HG03521 (cell line): ENCODE data around the gene PRDM8.

Source experiments
- ATAC-seq: cut with Tn5 transposase; IDR thresholded peaks from one replicate; pipeline ENCODE4 v1.9.1; 2021; ENCODE audit warnings: mild to moderate bottlenecking, moderate library complexity; ENCODE audit not compliant: unreplicated experiment

Gene PRDM8

GRCh38 chr4:80199947-80200346 is 2.6 kb downstream of the PRDM8 start:
- ATAC-seq: no peak

GRCh38 chr4:80201252-80202151 is 4.2 kb downstream of the PRDM8 start:
- ATAC-seq: peak; percentile 7

GRCh38 chr4:80202190-80202711 is 4.9 kb downstream of the PRDM8 start:
- ATAC-seq: peak; percentile 65

GRCh38 chr4:80202741-80203553 is 5.6 kb downstream of the PRDM8 start:
- ATAC-seq: peak; percentile 44

DNA sequence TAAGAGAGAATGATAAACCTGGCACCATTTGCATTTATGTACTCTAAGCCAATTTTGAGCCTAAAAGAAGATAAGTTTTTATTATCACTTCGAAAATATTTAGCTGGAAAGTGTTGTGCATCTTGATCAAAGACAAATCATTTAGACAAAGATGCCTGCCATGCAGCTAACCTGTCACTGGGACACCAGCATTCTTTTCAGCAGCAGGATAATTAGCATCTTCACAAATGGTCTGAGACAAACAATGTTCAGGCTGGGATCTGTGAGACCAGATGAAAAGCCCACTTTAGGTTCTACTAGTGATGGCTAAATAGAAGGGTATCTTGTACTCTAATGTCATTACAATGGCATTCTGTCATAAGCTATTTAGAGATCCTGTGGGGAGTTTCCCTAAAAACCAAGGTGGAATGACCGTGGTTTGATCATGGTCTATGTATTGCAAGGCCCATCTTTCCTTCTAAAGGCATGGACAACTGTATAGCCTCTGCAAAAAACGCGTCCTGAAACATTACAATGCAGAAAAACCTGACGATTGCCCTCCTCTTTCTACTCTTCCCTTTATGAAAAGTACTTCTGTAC is 7.2 kb downstream of the PRDM8 start:
- ATAC-seq: no peak

DNA sequence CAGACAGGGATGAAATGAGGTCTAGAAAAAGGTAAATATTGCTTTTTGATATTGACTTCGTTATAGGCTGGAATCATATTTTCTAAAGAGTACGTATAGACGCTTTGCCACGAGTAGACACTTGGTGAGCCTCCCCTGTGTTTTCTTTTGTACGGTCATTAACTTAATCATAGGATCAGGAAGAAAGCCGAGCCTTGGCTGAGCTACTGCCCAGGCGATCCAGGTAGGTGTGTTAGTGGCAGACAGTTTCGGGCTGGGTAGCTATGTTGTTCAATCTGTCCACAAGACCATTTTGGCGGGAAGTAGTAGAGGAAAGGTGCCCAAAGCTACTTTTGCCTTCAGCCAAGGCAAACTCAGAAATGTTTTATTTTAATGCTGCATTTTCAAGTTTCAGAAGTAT is 8.8 kb downstream of the PRDM8 start:
- no peak for ATAC-seq

GRCh38 chr4:80206521-80207171 is 9.3 kb downstream of the PRDM8 start:
- ATAC-seq: no peak

DNA sequence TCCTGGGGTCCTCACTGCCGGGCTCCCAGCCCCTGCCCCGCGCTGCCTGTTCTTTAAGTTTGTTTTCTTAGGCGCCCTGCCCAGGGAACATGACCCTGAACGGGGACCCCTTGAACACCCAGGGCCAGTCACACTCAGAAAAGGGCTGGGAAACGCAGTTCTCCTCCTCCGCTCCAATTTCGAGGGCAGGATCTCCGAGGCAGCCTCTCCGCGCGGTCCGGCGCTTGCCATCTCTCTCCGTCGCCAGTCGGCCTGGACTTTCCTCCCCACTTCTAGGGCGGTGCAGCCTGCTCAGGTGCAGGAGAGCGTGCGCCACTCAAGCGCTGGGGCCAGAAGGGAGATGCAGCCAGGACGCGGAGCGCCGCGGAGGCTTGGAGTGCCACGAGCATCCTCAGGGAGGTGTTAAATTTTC is 9.9 kb downstream of the PRDM8 start:
- no peak for ATAC-seq

- ATAC-seq: no peak
Observed at GRCh38 chr4:80207664-80208063, 10.4 kb downstream of the PRDM8 start.

GRCh38 chr4:80208610-80209339 is 11.5 kb downstream of the PRDM8 start:
- no peak for ATAC-seq

DNA sequence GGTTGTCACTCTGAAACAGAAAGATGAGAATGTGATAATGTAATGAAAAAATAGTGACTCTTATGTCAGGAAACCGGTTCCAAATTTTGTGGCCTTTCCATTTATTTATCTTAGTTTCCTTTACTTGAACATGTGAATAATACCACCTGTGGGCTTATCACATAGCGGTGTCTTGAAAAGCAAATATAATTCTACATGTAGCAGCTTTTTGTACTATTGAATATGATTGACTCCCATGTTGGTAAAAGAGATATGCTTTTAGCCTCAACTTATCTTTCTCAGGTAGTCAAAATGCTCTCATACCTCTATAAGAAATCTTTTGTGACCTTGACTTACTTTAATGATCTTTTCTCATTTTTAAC is 12.0 kb downstream of the PRDM8 start:
- no peak for ATAC-seq

DNA sequence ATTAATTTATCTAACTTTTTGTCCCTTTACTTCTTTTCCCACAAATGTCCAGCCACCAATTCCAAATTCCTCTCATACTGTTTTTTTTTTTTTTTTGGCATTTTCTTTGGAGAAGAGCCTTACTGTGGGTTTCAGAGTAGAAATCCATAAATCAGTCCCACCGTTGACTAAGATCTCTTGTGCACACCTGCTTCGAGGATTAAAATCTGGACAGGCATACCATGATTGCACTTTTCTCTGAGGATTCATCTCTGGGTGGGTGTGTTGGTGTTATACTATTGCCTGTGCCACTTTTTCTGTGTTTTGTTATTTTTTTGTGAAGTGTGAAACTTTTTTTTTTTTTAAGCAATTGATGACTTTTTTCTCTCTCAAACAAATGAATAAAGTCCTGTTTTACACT is 13.2 kb downstream of the PRDM8 start:
- no peak for ATAC-seq

DNA sequence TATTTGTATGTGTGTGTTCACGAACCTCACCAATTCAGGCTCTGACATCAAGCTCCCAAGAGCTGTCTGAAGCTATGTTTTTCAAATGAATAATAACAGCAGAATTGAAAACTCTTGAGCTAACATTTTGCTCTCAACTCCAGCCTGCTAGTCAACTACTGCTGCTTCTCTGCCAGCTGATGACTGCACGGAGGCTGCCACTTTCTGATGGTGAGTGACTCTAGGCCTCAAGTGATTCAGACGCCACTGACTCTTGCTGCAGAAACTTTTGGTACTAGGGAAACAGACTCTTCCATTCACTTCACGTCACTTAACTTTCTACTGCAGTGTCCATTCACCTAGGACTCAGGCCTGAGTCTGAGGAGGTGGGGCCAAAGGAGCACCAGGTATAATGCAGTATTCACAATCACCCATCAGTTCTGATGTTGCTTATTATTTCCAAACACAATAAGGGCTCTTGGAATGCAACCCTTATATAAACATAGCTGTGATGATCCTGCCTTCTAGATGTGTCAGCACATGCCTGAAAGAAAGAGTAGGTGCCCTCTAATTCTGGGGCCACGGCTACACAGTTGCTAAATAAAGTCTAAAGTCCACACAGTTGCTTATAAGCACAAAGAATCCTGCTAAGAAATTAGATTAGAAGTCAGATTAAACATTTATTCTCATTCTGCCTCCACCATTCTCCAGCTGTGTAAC is 16.0 kb downstream of the PRDM8 start:
- no peak for ATAC-seq

DNA sequence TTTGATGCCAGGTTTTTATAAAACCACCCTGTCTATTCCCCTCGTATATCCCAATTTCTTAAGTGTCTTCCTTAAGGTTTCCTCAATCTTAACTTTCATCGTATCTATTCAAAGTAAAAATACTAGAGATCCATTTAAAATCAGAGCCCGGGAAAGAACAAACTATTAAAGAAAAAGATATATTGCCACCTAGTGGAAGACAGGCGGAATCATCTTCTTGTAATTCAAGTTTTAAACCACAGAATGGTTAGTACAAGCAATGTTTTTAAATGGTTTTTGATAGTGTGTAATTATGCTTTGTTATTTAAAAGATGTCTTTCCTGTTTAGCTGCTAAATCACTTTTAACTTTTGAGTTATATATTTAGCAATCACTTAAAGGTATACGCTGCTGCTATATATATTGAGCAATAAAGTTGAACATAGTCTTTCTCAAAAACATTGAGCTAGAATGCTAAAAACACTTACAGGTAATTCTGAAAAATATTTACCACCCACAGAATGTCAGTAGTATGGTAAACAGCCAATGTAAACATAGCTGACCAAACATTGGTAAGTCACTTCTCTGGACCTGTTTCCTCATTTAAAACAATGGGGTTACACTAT is 18.2 kb downstream of the PRDM8 start:
- ATAC-seq: no peak

- no peak for ATAC-seq
Observed at GRCh38 chr4:80216100-80216761, 18.9 kb downstream of the PRDM8 start.

DNA sequence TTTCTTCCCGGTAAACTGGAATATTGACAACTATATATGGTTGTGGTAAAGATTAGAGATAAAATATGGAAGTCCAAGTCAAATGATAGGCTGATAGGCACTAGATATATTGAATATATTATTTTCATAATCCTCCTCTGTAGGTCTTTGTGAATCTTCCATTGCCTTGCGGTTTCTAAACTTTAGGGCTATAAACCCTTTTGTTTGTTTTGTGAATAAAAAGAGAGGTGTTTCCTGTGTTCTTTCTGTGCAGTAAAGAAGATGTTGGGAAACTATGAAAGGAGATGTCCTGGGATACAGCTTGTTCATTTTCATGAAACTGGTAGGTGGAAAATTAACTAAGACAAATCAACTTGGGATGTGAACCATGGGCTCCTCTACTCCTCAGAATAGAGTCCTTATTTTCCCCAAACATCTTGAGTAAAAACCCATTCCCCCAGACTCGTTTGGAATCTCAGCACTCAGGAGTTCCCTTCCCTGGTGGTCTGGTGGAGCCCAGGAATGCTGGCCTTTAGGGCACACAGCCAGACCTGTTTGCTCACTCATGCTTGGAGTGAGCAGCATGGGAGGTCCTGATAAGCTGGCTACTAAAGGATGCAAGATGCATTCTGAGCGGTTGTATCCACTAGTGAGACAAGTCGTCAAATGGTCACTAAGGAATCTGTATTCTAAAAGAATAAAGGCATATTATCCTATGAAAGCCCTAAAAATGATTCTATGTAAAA is 22.2 kb downstream of the PRDM8 start:
- no peak for ATAC-seq

- ATAC-seq: no peak
Observed at GRCh38 chr4:80220711-80221110, 23.4 kb downstream of the PRDM8 start.

DNA sequence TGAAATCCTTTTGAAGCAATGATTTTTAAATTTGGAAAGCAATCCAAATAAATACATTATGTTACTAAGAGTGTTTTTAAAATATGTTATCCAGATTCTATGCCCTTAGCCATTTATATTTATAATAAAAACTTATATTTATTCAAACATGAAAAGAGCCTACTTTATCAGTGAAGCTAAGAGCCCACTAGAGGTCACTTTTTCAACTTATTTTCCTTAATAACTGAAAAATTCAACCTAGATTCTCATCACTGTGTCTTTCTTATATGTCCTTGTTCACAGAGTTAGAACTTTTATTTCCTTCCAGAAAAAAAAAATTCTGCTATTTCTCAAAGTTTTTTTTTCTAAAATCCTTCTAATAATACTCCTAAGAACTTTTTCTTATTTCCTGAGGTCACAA is 23.9 kb downstream of the PRDM8 start:
- ATAC-seq: no peak
